ENCODE data around the gene NELFB.

Gene NELFB

DNA sequence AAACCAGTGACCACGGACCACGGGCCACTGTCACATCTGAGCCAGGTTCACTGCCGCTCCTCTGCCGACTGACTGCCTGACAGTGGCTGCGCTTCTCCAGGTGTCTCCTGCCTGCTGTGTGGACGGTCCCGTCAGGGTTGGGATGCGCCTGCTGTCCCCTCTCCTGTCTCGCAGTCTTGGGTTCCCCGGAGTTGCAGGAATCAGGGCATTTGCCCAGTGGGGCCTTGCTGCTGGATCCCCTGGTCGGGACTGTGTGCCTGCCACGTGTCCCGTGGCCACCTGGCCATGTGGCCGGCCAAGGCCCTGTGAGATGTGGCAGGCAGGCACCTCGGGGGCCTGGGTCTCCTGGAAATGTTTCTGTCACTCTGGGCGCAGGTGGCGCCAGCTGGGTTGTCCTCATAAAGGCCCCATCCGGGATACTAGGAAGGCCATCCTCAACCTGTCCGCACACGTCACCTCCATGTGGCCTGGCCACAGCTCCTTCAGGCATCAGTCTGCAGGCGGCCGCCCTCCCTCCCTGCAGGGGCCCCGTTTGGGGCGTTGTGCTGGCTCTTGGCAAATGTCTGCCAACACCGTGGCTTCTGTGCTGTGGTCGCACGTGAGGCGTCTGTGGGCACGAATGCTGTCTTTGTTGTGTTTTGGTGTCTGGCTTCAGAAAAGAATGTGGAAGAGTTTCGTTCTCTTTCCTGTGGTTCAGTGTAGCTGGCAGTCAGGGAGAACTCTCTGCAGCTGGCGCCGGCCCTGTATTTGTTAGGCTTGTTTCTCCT lies 16.0 kb downstream of the NELFB start:
- DNase-seq: no peak

DNA sequence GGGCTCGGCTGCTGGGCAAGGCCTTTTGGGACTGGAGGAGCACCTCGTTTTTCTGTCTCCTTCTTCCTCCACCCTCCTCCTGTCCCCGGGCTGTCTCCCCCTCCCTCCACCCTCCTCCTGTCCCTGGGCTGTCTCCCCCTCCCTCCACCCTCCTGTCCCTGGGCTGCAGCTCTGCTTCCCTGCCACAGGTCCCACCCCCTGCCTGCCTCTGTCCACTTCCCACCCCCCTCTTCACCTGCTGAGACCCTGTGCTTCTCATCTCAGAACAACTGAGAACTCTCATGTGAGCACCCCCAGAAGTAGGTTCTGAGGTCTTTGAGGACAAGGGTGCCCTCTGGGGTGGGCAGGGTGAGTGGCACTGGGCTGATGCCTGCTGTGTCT lies 16.6 kb downstream of the NELFB start:
- DNase-seq: no peak

DNA sequence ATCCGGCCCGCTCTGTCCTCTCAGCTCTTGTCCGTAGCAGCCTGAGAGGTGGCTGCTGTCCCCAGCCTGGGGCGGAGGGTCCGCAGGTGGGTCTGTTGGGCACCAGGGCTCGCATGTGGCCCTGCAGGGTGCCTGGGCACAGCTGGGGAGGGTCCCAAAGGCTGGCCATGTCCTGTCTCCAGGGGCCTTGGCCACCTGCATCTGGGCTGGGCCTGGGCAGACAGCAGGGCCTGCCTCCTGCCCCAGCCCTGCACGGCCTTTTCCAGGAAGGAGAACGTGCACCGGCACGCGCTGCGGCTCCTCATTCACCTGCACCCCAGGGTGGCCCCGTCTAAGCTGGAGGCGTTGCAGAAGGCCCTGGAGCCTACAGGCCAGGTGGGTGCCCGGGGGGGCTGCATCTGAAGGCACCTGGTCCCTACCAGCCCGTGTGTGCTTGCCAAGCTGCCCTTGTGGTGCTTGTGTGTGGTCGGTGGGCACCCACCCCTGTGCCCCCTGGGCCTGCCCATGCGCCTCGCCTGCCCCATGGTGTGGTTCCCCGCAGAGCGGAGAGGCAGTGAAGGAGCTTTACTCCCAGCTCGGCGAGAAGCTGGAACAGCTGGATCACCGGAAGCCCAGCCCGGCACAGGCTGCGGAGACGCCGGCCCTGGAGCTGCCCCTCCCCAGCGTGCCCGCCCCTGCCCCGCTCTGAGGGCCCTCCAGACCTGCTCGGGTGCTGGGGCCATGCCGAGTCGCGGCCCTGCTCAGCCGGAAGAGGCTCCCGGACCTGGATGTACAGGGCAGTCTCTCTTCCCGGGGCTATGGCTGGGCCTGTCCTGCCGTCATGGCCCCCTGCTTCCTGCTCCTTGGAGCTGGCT lies 17.3 kb downstream of the NELFB start:
- no peak for DNase-seq

DNA sequence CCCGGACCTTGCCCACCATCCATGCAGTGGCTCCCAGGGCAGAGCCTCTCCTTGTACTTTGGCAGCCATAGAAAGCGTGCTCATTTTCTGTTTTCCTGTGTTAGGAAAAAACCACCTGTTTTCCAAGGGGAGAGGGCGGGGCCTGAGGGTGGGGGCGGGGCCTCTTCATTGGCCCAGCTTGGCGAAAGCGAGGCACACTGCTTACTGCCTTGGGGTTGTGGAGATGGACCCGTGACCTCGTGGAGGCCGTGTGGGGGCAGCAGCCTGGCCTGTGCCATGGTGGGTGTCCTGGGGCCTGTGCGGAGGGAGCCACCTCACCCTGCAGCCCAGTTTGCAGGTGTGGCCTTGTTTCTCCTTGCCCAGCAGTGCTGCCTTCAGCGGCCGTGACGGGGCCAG lies 18.0 kb downstream of the NELFB start:
- DNase-seq: no peak

DNA sequence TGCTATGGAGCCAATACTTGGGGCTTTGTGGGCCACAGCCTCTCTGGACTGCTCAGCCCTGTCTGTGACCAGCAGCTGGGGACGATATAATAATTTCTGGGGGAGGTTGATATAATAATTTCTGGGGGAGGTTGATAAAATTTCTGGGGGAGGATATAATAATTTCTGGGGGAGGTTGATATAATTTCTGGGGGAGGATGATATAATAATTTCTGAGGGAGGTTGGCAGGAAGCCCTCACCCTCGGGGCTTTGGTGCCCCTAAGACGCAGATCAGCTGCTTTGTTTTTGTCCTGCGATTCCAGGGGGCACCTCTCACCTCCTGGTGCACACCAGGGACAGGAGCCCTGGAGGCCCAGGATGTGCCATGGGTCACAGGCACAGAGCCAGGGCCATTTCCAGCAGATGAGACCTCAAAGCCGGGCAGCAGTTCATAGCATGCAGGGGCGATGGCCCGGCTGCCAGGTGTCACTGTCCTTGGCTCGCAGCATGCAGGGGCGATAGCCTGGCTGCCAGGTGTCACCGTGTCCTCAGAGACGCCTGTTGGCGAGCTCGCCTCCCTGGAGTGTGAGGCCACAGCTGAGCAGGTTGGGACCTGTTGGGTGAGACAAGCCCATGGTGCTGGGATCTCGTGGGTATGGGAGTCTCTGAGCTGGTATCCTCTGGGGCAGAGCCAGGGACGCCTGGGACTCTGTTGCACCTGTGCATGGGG lies 18.6 kb downstream of the NELFB start:
- no peak for DNase-seq

DNA sequence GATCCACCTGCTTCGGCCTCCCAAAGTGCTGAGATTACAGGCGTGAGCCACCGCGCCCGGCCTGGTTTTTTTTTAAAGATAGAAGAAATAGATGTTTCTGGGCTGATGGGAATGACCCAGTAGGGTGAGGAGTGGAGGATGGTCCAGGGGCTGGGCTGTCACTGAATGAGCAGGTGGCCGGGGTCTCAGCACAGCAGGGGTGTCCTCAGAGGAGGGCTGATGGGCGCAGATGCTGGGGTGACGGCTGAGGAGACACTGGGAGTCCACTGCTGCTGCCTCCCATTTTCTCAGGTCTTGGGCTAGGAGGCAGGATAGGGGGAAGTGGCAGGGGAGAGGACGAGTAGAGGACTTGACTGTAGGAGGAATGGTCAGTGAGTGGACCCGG lies 20.1 kb downstream of the NELFB start:
- DNase-seq: no peak

DNA sequence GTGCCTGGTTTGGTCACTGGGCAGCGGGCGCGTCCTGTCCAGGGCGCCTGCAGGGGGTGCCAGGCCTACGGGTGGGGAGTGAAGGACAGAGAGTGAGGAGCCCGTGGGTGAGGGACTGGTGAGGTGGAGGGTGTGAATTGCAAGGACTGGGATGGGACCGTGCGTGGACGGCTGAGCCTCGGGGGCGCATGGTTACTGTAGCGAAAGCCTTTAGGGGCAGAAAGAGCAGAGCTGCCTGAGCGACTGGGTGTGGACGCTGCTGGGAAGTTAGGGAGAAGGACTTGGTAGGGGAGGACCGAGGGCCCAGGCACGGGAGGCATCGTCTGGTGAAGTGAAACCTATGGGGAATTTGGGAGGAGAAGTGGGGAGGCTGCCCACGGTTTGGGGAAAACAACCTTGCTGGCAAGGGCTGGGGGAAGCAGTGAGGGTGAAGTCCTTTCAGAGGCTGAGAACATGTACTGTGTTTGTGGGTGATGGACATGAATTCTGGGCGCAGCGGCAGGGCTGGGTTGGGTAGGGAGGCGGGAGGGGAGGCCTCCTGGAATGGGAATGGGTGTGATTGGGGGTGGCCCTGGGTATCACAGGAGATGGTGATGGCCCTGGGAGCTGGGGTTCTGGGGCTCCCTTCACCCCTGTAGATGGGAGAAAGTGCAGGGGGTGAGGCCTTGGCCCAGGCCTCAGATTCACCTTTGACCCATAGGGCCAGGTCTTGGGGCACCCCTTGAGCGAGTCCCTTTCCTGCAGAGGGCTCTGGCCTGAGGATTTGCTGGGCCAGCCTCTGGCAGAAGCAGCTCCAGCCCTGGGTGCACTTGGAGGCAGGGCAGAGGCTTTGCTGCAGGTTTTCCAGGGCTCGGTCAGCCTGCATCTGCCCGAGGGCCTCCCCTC lies 20.7 kb downstream of the NELFB start:
- DNase-seq: peak; percentile 61

DNA sequence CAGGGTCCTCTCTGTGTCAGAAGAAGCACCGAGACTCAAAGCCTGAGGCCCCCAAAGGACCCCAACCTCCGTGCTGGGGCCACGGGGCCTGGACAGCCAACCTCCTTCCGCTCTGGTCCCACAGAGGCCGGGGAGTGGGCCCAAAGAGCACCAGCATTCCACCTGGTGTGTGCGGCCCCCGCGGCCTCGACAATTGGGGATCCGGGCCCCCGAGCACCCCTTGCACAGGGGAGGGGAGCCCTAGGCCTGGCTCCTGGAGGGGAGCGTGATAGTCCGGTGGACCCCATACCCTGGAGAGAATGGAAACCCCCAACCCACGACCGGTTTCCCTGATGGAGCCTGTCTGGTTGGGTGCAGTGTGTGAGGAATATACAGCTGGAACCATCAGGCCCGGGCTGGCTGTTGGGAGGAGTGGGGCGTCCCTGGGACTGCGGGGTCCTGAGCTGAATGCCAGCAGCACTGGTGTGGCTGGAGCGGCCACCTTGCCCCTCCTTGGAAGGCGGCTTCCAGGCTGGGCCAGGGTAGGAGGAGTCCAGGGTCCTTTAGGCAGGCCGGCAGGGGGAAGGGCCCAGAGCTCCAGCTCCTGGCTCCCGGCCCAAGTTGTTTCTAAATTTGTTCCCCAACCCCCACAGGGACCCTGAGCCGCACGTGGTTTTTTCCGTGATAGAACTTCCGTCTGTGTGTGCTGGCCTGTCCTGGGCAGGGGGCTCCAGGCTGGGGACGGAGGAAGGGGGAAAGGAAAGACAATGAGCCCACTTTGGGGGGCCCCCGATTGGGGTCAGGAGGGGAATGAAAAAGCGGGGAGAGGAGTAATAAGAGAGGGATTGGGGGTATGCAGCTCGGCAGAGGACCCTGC lies 21.6 kb downstream of the NELFB start:
- DNase-seq: peak; percentile 23

DNA sequence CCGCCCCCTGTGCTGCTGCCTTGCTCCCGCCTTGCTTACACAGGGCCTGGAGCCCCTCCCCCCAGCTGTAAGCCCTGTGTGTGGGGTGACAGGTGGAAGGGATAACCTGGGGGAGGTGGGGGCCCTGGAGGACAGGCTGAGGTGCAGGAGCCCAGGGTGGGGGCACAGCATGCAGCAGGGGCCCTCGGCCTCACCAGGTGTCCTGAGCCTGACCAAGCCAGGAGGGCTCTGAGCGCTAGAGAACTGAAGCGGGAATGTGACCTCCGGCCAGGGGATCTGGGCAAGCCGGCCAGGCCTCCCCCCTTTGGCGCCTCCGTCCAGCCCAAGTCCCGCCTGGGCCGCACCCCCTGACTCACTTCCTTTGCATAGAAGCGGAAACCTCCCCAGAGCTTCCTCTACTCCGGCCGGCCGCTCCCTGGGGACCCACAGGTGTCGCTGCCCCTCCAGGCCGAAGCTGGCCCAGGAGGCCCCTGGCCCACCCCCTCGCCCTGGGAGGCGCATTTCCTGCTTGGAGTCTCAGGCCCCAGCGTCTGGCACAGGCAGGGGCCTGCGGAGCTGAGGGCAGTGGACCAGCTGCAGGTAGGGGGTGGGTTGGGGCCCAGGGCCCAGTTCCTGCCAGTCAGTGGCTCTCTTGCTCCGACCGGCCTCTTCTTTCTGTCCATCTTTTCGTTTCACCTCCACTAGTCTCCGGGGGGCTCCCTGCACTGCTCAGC lies 22.4 kb downstream of the NELFB start, which contains the start of gene TOR4A:
TOR4A (plus strand) TSS at position 398 of the 713 bp plus-strand sequence. CDS start 964 bp downstream, outside the sequence.
- peak; percentile 87 for DNase-seq

DNA sequence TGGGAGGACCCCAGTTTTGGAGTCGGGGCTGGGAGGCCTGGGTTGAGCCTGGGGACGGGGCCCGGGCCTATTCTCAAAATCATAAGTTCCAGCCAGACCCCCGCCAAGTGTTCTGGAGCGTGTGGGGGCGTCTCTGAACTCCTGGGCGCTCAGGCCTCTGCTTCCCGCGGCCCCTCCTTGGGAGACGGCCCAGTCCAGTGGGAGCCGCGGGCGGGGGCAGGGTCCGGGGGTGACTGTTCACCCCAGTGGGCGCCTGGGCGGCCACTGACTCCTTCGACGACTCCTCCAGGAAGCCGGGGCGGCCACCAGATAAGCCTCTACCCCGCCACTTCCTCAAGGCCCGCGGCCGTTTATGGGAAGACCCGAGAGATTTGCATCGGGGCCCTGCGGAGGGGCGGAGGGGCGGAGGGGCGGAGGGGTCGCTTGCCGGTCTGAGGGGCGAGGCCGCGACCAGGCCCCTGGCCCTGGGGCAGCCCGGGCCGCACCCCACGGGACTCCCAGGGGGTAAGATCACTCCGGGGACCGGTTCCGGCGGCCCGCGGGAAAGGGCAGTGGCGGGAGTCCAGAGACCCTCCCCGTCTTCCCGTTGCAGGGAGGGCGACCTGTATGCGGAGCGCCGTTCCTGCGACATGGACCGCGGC lies 23.1 kb downstream of the NELFB start:
- peak; percentile 60 for DNase-seq

DNA sequence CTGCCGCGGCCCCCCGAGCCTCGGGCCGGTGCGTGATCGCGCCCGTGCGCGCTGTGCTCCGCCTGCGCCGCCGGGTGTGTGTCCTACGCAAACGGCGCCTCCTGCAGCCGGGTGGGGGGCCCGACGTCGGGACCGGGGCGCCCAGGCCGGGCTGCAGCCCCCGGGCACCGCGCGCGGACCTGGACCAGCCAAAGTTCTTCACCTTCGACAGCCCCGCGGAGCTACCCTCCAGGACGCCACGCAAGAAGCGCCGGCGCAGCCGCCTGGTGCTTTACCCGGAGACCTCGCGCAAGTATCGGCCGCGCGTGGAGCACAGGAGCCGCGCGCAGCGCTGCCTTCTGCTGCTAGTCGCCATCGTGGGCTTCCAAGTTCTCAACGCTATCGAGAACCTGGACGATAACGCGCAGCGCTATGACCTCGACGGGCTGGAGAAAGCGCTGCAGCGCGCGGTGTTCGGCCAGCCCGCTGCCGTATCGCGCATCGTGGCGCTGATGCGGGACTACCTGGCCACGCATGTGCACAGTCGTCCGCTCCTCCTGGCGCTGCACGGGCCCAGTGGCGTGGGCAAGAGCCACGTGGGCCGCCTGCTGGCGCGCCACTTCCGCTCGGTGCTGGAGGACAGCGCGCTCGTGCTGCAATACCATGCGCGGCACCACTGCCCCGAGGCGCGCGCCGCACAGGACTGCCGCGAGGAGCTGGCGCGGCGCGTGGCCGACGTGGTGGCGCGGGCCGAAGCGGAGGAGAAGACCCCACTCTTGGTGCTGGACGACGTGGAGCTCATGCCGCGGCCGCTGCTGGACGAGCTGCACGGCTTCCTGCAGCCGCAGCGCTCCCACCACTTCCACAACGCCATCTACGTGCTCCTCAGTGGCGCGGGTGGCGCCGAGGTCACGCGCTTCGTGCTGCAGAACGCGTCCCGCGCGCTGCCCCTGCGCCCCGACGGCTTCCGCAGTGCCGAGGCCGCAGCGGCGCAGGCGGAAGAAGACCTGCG lies 23.9 kb downstream of the NELFB start:
- no peak for DNase-seq

DNA sequence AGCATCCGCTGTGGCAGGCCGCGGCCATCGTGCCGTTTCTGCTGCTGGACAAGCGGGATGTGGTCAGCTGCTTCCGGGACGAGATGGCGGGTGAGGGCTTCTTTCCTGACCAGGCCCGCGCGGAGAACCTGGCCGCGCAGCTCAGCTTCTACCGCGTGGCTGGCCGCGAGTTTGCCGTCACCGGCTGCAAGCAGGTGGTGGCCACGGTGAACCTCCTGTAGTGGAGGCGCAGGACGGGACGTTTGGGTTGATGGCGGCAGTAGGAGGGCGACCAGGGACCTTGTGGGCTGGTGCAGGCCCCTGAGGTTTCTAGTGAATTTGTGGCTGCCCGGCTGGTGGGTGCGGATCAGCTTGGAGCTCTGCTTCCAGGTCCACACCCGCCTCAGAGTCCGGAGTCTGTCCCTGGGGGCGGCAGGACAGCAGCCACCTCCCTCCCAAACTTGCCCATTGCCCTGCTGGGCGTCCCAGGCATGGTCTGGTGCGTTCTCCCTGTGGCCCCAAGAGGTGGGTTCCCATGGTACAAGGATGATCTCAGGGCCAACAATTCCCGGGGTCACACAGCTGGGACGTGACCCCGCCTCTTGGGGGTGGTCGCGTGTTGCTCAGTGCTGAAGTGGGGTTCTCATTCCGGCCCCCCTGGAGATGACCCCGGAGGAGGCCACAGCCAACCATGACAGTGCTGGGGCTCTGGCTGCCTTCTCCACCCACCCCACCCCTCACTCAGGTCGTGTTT lies 24.8 kb downstream of the NELFB start:
- DNase-seq: no peak

DNA sequence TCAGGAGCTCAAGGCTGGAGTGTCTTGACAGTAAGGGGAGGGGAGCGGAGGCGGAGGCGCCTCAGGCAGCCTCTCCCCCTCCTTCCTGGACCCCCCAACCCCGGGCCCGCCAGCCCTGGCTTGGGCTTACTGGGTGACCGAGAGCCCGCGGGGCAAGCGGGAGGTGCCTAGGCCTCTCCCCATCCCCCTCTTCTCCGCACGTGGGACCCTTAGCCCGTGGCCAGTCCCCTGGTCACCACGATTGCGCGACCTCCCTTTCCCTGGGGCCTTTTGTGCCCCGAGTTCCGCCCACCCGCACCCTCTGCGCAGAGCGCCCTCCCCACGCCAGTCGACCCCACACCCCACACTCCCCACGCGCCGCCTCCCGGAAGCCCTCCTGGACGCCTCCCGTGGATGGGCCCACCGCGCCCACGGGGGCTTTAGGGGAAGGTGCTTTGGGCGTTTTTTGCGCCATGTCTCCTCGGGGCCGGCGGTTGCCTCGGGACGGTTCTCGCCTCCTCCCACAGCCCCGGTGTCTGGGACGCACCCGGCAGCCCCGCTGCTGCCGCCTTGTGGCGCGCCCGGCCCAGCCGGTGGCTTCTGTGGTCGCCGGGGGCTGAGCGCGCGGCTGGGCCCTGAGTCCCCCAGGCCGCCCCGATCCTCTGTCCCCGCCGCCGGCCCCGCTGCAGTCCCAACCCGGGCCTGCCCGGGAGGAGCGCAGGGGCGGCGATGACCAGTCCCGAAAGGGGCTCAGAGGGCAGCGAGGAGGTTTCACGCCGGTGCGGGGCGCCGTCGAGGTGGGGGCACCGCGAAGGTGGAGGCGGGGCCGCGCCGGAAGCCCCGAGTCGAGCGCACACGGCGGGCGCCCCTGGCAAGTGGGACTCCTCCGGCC lies 25.6 kb downstream of the NELFB start:
- peak; percentile 21 for DNase-seq

DNA sequence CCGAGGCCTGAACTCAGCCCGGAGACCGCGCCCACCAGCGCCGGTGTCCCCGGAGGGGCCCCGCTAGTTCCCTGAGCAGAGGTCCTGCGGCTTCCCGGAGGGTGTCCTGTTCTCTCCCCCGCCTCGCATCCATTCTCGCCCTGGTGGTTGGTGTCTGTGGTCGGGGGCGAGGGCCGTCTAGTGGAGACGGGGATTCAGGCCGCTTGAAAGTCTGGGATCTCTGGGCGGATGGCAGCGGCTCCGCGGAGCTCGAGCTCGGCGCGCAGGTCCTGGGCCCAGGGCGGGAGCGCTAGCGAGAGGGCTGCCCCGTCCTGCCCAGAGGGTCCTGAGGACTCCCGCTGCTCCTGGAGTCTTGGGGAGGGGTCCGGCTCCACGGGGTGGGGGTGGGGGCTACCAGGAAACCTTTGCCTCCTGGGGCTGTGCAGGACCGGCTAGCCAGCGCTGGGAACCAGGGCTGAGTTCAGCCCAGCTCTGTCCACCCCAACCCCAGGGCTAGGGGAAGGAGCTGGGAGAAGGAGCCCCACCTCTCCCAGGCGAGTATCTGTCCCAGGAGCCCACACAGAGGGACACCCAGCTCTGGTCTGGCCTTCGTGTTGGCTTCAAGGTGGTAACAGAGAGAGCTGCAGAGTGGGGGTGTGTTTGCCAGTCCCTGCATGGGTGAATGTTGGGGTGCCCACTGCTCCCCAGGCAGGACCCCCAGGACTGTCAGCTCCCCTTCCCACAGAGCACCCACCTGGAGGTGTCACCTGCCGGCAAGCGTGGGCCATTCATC lies 26.4 kb downstream of the NELFB start:
- no peak for DNase-seq

DNA sequence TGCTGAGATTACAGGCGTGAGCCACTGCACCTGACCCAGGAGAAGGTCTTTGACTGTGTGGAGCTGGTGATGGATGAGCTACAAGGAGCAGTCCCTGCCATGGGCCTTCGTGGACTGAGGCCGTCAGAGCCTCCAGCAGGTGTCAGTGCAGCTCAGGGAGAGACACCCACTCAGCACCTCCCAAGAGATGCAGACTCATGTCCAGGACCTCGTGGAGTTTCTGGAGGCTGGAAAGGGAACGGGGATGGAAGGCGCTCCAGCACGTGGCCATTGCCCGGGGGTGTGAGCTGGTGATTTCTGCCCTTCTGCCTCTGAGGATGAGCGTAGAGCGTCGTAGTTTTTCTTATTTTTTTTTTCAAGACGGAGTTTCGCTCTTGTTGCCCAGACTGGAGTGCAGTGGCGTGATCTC lies 31.9 kb downstream of the NELFB start:
- no peak for DNase-seq

DNA sequence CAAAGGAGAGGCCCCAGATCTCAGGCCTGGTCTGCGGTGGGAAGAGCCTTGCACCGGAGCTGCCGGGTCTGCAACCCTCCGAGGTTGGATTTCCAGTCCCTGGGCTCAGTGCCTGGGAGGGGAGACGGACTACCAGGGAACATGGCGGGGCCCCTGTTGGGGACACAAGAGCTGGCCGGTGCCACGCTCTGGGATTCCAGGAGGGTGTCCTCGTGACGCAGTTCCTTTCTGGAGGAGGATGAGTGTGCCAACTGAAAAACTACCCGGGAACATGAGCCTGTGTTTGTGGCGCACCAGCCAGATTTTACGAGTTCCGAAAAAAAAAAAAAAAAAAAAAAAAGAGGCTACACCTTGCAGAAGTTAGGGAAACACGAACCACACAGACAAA lies 38.0 kb downstream of the NELFB start:
- no peak for DNase-seq
